ENCODE measurements around the gene OR8A1. TPM values are rescaled to one million over a fixed set of nuclear protein-coding genes. Genes with fewer than 3 reads are reported as not detected.

OR8A1 gene
- total RNA-seq, 1 donor from 2014 or later = not detected

DNA sequence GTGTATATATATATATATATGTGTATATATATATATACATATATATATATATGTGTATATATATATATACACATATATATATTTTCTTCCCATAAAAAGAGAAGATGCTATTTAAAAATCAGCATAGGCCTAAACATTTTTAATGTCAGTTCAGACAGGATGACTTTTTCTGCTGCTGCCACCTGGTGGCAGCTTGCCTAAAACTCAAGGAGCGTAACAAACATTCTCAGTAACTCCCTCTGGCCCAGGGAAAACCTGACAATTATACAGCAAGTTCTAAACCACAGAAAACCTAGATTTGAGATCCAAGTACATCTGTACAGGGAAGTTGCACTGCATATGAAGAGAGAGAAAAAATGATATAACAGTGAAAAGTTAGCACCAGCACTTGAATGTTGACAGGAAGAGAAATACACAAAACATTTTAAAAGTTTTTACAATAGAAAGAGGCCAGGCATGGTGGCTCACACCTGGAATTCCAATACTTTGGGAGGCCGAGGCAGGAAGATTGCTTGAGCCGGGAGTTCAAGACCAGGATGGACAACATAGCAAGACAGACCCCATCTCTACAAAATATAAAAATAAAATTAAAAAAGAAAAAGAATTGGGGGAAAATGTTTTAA is 16.6 kb downstream of the OR8A1 start:
- intact Hi-C loops (cut with DNase I) = loop anchor here (10.0 kb wide), 1 partner anchor 172 kb away; no protein-coding TSS in a partner anchor
- no peak for DNase-seq (ENCODE audit: extremely low spot score in 2 of 2)
- H3K9me3 ChIP-seq = no peaks in the 10 kb centered on the region
- H3K27ac ChIP-seq = no peak overlapping the region
- H3K4me3 ChIP-seq = no peak overlapping the region
- no peaks in the 10 kb centered on the region for H3K4me1 ChIP-seq
- H3K27me3 ChIP-seq = no peaks in the 10 kb centered on the region
- H3K36me3 ChIP-seq = no peaks in the 10 kb centered on the region
- no peak for TF ChIP-seq POLR2AphosphoS5 (IDR thresholded peaks at IDR 0.05; ENCODE audit: insufficient read depth in 1 of 2, low read depth in 1 of 2)
- TF ChIP-seq CTCF (IDR thresholded peaks at IDR 0.05) = peak in 1 of 3 experiments; percentile 21
- no peak for TF ChIP-seq POLR2A (IDR thresholded peaks at IDR 0.05)

GRCh38 chr11:124591430-124591829 is 21.6 kb downstream of the OR8A1 start:
- H3K9me3 ChIP-seq = no peaks in the 10 kb centered on the region
- H3K4me3 ChIP-seq = no peak overlapping the region
- no peaks in the 10 kb centered on the region for H3K4me1 ChIP-seq
- no peaks in the 10 kb centered on the region for H3K36me3 ChIP-seq
- no peak for TF ChIP-seq POLR2AphosphoS5 (IDR thresholded peaks at IDR 0.05; ENCODE audit: insufficient read depth in 1 of 2, low read depth in 1 of 2)
- no peak for TF ChIP-seq CTCF (IDR thresholded peaks at IDR 0.05)
- no peak for TF ChIP-seq POLR2A (IDR thresholded peaks at IDR 0.05)
- DNase-seq (ENCODE audit: extremely low spot score in 2 of 2) = no peak
- intact Hi-C loops (cut with DNase I) = no loop called here
- H3K27me3 ChIP-seq = no peaks in the 10 kb centered on the region
- no peak overlapping the region for H3K27ac ChIP-seq

DNA sequence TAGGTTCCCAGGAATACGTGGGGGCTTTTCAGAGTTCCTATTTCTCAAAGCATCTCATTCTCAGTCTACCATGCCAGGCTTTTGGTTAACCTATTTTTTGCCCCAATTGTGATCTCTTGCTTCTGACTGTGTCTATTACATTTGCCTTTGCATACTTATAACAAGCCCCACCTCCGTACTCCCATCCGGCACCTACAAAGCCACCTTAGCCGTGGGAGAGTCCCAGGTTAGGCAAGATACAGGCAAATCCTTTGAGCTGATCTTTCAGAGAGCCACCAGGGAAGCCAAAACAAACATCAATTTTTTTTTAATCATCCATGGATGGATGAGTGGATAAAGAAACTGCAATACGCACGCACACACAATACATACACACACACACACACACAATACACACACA is 22.8 kb downstream of the OR8A1 start:
- intact Hi-C loops (cut with DNase I) = no loop called here
- Histone ChIP-seq H3K4me1 (no peaks in the 10 kb centered on the region), H3K36me3 (no peaks in the 10 kb centered on the region), H3K27me3 (no peaks in the 10 kb centered on the region), H3K27ac (no peak overlapping the region), H3K4me3 (no peak overlapping the region), H3K9me3 (no peaks in the 10 kb centered on the region)
- DNase-seq (ENCODE audit: extremely low spot score in 2 of 2) = no peak
- no peak for TF ChIP-seq CTCF (IDR thresholded peaks at IDR 0.05)
- no peak for TF ChIP-seq POLR2A (IDR thresholded peaks at IDR 0.05)
- TF ChIP-seq POLR2AphosphoS5 (IDR thresholded peaks at IDR 0.05; ENCODE audit: insufficient read depth in 1 of 2, low read depth in 1 of 2) = no peak

DNA sequence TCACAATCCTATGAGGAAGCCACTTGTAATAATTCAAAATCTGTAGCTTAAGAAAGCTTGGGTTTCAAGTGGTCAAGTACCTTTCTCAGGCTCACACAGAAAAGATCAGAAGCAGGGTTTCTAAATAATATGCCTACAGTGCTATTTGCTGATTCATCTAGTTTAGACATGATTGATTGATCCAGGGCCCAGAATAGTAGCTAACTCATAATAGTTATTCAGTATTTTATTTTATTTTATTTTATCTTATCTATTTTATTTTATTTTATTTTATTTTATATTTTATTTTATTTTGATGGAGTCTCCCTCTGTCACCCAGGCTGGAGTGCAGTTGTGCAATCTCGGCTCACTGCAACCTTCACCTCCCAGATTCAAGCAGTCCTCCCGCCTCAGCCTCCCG is 25.5 kb downstream of the OR8A1 start:
- TF ChIP-seq POLR2A (IDR thresholded peaks at IDR 0.05) (no peak), CTCF (IDR thresholded peaks at IDR 0.05) (no peak), POLR2AphosphoS5 (IDR thresholded peaks at IDR 0.05; ENCODE audit: insufficient read depth in 1 of 2, low read depth in 1 of 2) (no peak)
- Histone ChIP-seq H3K27me3 (no peaks in the 10 kb centered on the region), H3K9me3 (no peaks in the 10 kb centered on the region), H3K36me3 (no peaks in the 10 kb centered on the region), H3K4me1 (no peaks in the 10 kb centered on the region), H3K4me3 (no peak overlapping the region), H3K27ac (no peak overlapping the region)
- no peak for DNase-seq (ENCODE audit: extremely low spot score in 2 of 2)
- intact Hi-C loops (cut with DNase I) = no loop called here

DNA sequence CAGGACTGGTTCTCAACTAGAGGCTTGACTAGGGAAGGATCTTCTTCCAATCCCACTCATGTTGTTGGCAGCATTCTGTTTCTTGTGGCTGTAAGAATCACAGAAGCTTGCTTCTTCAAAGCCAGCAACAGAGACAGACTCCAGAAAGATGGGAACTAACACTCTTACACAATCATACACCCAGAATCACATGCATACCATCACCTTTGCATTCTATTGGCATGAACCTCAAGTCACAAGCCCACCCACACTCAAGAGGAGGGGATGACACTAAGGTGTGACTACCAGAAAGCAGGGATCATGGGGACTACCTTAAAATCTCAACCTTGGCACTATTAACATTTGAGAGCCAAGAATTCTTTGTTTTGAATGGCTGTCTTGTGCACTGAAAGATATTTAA is 27.8 kb downstream of the OR8A1 start:
- intact Hi-C loops (cut with DNase I) = no loop called here
- Histone ChIP-seq H3K27ac (no peak overlapping the region), H3K4me3 (no peak overlapping the region), H3K36me3 (no peaks in the 10 kb centered on the region), H3K9me3 (no peaks in the 10 kb centered on the region), H3K27me3 (no peaks in the 10 kb centered on the region), H3K4me1 (no peaks in the 10 kb centered on the region)
- TF ChIP-seq CTCF (IDR thresholded peaks at IDR 0.05) (no peak), POLR2A (IDR thresholded peaks at IDR 0.05) (no peak), POLR2AphosphoS5 (IDR thresholded peaks at IDR 0.05; ENCODE audit: insufficient read depth in 1 of 2, low read depth in 1 of 2) (no peak)
- DNase-seq (ENCODE audit: extremely low spot score in 2 of 2) = no peak

All from vagina (tissue), 2 donors.